Ascending aorta (tissue), 2 donors: ENCODE results near the gene INAFM2. TPM values are rescaled to one million over a fixed set of nuclear protein-coding genes. Genes with fewer than 3 reads are reported as not detected.

Experiments used
- DNase-seq, 2 donors: peaks; one replicate each; pipeline ENCODE4 v3.0.0-alpha.2; 2019; ENCODE audit warnings: low spot score in 2 of 2
- H3K27ac ChIP-seq, 2 donors: fragments of 200-600 bp; sonication (generic); one replicate each; pipeline ENCODE4 v1.5.1; 2016 to 2017; ENCODE audit warnings: mild to moderate bottlenecking in 1 of 2
- H3K27me3 ChIP-seq: fragments of 200-600 bp; sonication (generic); one replicate; pipeline ENCODE4 v1.5.1; 2017
- H3K36me3 ChIP-seq, 2 donors: fragments of 200-600 bp; sonication (generic); one replicate each; pipeline ENCODE4 v1.5.1; 2016
- H3K4me1 ChIP-seq, 2 donors: fragments of 200-600 bp; sonication (generic); one replicate each; pipeline ENCODE4 v1.5.1; 2016 to 2017; ENCODE audit warnings: mild to moderate bottlenecking in 1 of 2
- H3K4me3 ChIP-seq, 2 donors: fragments of 200-600 bp; sonication (generic); one replicate each; pipeline ENCODE4 v1.5.1; 2016 to 2017; ENCODE audit warnings: mild to moderate bottlenecking in 1 of 2
- H3K9me3 ChIP-seq, 2 donors: fragments of 200-600 bp; sonication (generic); one replicate each; pipeline ENCODE4 v1.5.1; 2016
- intact Hi-C: fragments of 100-400 bp; cut with DNase I; formaldehyde crosslinking; loops from one replicate; pipeline ENCODE4 v1.15.1; 2023
- total RNA-seq: library from RNA; depleted of rRNA; stranded (reverse); fragments of >200 nt; gene quantifications from one replicate; pipeline ENCODE4 v1.1.0, GENCODE V29; 2016
- TF ChIP-seq, protein P1 (sequence below), 3 experiments: fragments of 200-600 bp in 2 of 3; fragments of 450-650 bp in 1 of 3; sonication (generic) in 2 of 3; IDR thresholded peaks; one replicate each; pipeline ENCODE4 v1.5.1; 2016 to 2019; ENCODE audit warnings: antibody characterized with exemption in 3 of 3, mild to moderate bottlenecking in 1 of 3, moderate library complexity in 1 of 3

INAFM2 gene
- total RNA-seq, 1 donor from 2014 or later: 69.8 TPM

DNA sequence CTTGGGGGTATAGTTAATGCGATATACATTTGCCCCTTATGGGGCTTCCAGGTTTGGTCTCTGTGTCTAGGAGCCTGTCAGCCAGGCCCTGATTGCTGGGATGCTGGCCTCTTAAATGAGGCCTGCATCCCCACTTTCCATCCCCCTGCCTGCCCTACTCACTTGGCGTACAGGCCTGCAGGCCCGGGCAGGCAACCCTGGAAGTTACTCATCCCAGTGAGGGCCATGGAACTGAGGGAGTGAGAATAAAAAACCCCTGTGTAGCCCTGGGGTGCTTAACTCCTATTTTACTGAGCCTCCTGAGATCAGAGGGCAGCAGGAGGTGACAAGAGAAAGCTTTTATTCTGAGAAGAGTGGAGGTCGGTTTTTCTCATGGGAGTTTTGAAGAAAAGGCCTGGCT is 36.5 kb downstream of the INAFM2 start:
- H3K27ac ChIP-seq: no peak overlapping the region
- TF ChIP-seq, protein P1, sequence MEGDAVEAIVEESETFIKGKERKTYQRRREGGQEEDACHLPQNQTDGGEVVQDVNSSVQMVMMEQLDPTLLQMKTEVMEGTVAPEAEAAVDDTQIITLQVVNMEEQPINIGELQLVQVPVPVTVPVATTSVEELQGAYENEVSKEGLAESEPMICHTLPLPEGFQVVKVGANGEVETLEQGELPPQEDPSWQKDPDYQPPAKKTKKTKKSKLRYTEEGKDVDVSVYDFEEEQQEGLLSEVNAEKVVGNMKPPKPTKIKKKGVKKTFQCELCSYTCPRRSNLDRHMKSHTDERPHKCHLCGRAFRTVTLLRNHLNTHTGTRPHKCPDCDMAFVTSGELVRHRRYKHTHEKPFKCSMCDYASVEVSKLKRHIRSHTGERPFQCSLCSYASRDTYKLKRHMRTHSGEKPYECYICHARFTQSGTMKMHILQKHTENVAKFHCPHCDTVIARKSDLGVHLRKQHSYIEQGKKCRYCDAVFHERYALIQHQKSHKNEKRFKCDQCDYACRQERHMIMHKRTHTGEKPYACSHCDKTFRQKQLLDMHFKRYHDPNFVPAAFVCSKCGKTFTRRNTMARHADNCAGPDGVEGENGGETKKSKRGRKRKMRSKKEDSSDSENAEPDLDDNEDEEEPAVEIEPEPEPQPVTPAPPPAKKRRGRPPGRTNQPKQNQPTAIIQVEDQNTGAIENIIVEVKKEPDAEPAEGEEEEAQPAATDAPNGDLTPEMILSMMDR (IDR thresholded peaks at IDR 0.05): no peak
- H3K4me1 ChIP-seq: peaks cover 7 to 9% of the 10 kb centered on the region in 2 donors
- no peaks in the 10 kb centered on the region for H3K27me3 ChIP-seq
- no peaks in the 10 kb centered on the region for H3K9me3 ChIP-seq
- no peak for DNase-seq
- intact Hi-C loops: no loop called here
- H3K36me3 ChIP-seq: no peaks in the 10 kb centered on the region
- no peak overlapping the region for H3K4me3 ChIP-seq

- no peak for DNase-seq
- H3K4me3 ChIP-seq: no peak overlapping the region
- H3K9me3 ChIP-seq: no peaks in the 10 kb centered on the region
- no peak overlapping the region for H3K27ac ChIP-seq
- intact Hi-C loops: no loop called here
- TF ChIP-seq, protein P1 (IDR thresholded peaks at IDR 0.05): no peak
- H3K36me3 ChIP-seq: no peaks in the 10 kb centered on the region
- no peaks in the 10 kb centered on the region for H3K27me3 ChIP-seq
- H3K4me1 ChIP-seq: peaks cover 7 to 12% of the 10 kb centered on the region in 2 donors
Measured at GRCh38 chr15:40361640-40362039, 38.1 kb downstream of the INAFM2 start.

DNA sequence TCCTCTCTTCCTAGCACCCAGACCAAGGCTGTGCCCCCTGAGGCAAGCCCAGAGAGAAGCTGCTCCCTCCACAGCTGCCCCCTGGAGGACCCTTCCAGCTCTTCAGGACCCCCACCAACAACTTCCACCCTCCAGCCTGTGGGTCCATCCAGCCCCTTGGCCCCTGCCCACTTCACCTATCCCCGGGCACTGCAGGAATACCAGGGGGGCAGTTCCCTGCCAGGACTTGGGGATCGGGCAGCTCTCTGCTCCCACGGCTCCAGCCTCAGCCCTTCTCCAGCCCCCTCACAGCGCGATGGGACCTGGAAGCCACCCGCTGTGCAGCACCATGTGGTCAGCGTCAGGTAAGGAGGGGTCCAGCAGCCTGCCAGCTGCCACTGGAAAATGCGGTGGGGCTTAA is 40.1 kb downstream of the INAFM2 start:
- Histone ChIP-seq H3K36me3 (no peaks in the 10 kb centered on the region), H3K9me3 (no peaks in the 10 kb centered on the region), H3K4me3 (no peak overlapping the region), H3K27me3 (no peaks in the 10 kb centered on the region), H3K4me1 (peaks cover 10 to 18% of the 10 kb centered on the region in 2 donors), H3K27ac (no peak overlapping the region)
- DNase-seq: no peak
- intact Hi-C loops: no loop called here
- TF ChIP-seq, protein P1 (IDR thresholded peaks at IDR 0.05): no peak

DNA sequence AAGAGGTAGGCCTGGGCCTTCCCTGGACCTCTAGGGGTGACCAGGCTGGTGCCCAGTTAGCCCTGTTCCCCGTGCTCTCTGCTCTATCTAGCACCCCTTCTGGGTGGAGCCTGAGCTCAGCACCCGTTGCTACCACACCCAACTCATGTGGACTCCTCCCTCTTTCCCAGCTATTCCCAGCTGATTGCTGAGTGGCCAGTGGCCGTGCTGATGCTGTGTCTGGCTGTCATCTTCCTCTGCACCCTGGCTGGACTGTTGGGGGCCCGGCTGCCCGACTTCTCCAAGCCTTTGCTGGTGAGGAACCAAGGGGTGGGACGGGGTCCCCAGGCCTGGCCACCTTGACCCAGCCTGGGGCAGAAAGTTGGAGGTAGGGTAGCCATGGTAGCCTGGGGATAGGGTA is 40.8 kb downstream of the INAFM2 start:
- intact Hi-C loops: no loop called here
- TF ChIP-seq, protein P1 (IDR thresholded peaks at IDR 0.05): no peak
- Histone ChIP-seq H3K4me3 (no peak overlapping the region), H3K4me1 (peaks cover 10 to 17% of the 10 kb centered on the region in 2 donors), H3K27me3 (no peaks in the 10 kb centered on the region), H3K9me3 (no peaks in the 10 kb centered on the region), H3K36me3 (no peaks in the 10 kb centered on the region), H3K27ac (no peak overlapping the region)
- DNase-seq: no peak

DNA sequence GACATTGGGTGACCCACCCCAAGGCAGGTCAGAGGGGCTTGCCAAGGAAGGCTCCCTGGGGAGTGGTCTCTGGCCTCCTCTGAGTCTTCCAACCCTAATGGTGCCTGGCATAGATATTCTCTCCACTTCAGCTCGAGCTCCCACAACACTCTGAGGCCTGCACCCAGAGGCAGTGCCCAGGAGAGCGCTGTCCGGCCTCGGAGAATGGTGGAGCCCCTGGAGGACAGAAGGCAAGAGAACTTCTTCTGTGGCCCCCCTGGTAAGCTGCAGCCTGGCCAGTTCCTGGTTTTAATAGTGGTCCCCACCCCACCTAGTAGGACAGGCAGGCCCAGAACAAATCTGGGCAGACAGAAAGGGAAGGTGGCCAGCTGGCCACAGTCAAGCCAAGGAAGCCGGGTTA is 41.5 kb downstream of the INAFM2 start:
- TF ChIP-seq, protein P1 (IDR thresholded peaks at IDR 0.05): no peak
- no peak for DNase-seq
- intact Hi-C loops: loop anchor here (5.0 kb wide), 2 partner anchors 42 to 83 kb away; partner anchors contain the start of genes ANKRD63 and IVD
- H3K4me1 ChIP-seq: peaks cover 10 to 17% of the 10 kb centered on the region in 2 donors
- no peaks in the 10 kb centered on the region for H3K27me3 ChIP-seq
- no peak overlapping the region for H3K27ac ChIP-seq
- no peak overlapping the region for H3K4me3 ChIP-seq
- no peaks in the 10 kb centered on the region for H3K9me3 ChIP-seq
- no peaks in the 10 kb centered on the region for H3K36me3 ChIP-seq
